ENCODE data around the gene HECTD1.

DNA sequence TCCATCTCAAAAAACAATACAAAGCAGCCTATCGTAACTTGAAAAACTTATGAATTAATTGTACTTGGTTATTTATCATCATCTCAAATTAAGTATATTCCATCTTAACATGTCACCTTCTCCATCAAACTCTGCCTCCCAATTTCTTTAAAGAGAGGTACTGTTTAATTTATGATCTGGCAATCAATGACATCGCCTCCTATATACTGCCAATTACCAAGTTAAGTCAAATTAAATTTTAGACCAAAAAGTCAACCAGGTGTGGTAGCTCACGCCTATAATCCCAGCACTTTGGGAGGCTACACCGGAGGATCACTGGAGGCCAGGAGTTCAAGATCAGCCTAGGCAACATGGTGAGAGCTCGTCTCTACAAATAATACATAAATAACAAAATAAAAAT is 37.7 kb downstream of the HECTD1 start:
- TF ChIP-seq ZFP37 (tag by site-specific recombination; IDR thresholded peaks at IDR 0.05): no peak
- TF ChIP-seq, protein P1, sequence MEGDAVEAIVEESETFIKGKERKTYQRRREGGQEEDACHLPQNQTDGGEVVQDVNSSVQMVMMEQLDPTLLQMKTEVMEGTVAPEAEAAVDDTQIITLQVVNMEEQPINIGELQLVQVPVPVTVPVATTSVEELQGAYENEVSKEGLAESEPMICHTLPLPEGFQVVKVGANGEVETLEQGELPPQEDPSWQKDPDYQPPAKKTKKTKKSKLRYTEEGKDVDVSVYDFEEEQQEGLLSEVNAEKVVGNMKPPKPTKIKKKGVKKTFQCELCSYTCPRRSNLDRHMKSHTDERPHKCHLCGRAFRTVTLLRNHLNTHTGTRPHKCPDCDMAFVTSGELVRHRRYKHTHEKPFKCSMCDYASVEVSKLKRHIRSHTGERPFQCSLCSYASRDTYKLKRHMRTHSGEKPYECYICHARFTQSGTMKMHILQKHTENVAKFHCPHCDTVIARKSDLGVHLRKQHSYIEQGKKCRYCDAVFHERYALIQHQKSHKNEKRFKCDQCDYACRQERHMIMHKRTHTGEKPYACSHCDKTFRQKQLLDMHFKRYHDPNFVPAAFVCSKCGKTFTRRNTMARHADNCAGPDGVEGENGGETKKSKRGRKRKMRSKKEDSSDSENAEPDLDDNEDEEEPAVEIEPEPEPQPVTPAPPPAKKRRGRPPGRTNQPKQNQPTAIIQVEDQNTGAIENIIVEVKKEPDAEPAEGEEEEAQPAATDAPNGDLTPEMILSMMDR (tag by site-specific recombination; IDR thresholded peaks at IDR 0.05): no peak
- no peak for TF ChIP-seq ZNF114 (tag by site-specific recombination; IDR thresholded peaks at IDR 0.05)
- TF ChIP-seq ZNF10 (tag by site-specific recombination; IDR thresholded peaks at IDR 0.05): no peak
- TF ChIP-seq ZNF830 (tag by site-specific recombination; IDR thresholded peaks at IDR 0.05; ENCODE audit: low read depth): no peak
- no peak for TF ChIP-seq ZNF221 (tag by site-specific recombination; IDR thresholded peaks at IDR 0.05; ENCODE audit: borderline replicate concordance)
- TF ChIP-seq ZNF501 (tag by site-specific recombination; IDR thresholded peaks at IDR 0.05): no peak
- no peak for TF ChIP-seq ZBTB8A (tag by site-specific recombination; IDR thresholded peaks at IDR 0.05)
- TF ChIP-seq TRIM28 (IDR thresholded peaks at IDR 0.05; ENCODE audit: borderline replicate concordance, low read length): no peak
- no peak for TF ChIP-seq ZNF311 (tag by site-specific recombination; IDR thresholded peaks at IDR 0.05; ENCODE audit: borderline replicate concordance)
- no peak for TF ChIP-seq REPIN1 (tag by site-specific recombination; IDR thresholded peaks at IDR 0.05; ENCODE audit: low read depth)
- no peak for TF ChIP-seq ZNF785 (tag by site-specific recombination; IDR thresholded peaks at IDR 0.05)
